Neural cell (in vitro differentiated cells): ENCODE results near the gene ATRAID. TPM values are rescaled to one million over a fixed set of nuclear protein-coding genes. Genes with fewer than 3 reads are reported as not detected.

Experiments
- H2AFZ ChIP-seq: fragments of 200-600, 300-800 bp; sonication (generic), shearing (Covaris generic); 2 replicates; pipeline ENCODE4 v1.6.0; 2014; ENCODE audit warnings: low read depth, mild to moderate bottlenecking, antibody characterized with exemption, low read length, moderate library complexity
- H3F3A ChIP-seq: fragments of 200-600 bp; shearing (Covaris generic); 2 replicates; pipeline ENCODE4 v1.6.1; 2016; ENCODE audit warnings: mild to moderate bottlenecking, moderate library complexity, mixed read lengths, antibody characterized with exemption, low read length; ENCODE audit not compliant: insufficient read depth, poor library complexity, severe bottlenecking
- H3K27ac ChIP-seq: fragments of 200-600, 300-800 bp; sonication (generic), shearing (Covaris generic); 2 replicates; pipeline ENCODE4 v1.5.1; 2014; ENCODE audit warnings: mild to moderate bottlenecking, low read length, moderate library complexity
- H3K27me3 ChIP-seq: fragments of 300-800, 200-600 bp; sonication (generic), shearing (Covaris generic); 2 replicates; pipeline ENCODE4 v1.6.0; 2014; ENCODE audit warnings: mild to moderate bottlenecking, low read depth, low read length, moderate library complexity; ENCODE audit not compliant: insufficient read depth
- H3K36me3 ChIP-seq: fragments of 300-800, 200-600 bp; sonication (generic), shearing (Covaris generic); 2 replicates; pipeline ENCODE4 v1.5.1; 2014; ENCODE audit warnings: mild to moderate bottlenecking, antibody characterized with exemption, low read length, moderate library complexity; ENCODE audit not compliant: insufficient read depth
- H3K4me2 ChIP-seq: fragments of 300-800, 200-600 bp; sonication (generic), shearing (Covaris generic); 2 replicates; pipeline ENCODE4 v1.6.0; 2014; ENCODE audit warnings: mild to moderate bottlenecking, low read length
- H3K4me3 ChIP-seq: fragments of 300-800, 200-600 bp; sonication (generic), shearing (Covaris generic); 2 replicates; pipeline ENCODE4 v1.5.1; 2014; ENCODE audit warnings: mild to moderate bottlenecking, low read length, moderate library complexity
- H3K79me2 ChIP-seq: fragments of 200-600 bp; shearing (Covaris generic); replicated peaks from 2 replicates; pipeline ENCODE4 v1.6.0; 2014; ENCODE audit warnings: mild to moderate bottlenecking, low read length, moderate library complexity; ENCODE audit not compliant: insufficient read depth
- H3K9ac ChIP-seq: fragments of 300-800, 200-600 bp; sonication (generic), shearing (Covaris generic); 2 replicates; pipeline ENCODE4 v1.6.1; 2016; ENCODE audit warnings: mild to moderate bottlenecking, low read length, mixed read lengths
- H3K9me2 ChIP-seq: fragments of 200-600 bp; shearing (Covaris generic); 2 replicates; pipeline ENCODE4 v1.6.1; 2016; ENCODE audit warnings: mild to moderate bottlenecking, low read length, mixed read lengths; ENCODE audit not compliant: insufficient read depth
- H3K9me3 ChIP-seq: fragments of 200-600, 300-800 bp; sonication (generic), shearing (Covaris generic); 2 replicates; pipeline ENCODE4 v1.6.1; 2016; ENCODE audit warnings: mild to moderate bottlenecking, mixed run types, low read length, moderate library complexity, mixed read lengths
- H4K20me1 ChIP-seq: fragments of 200-600 bp; shearing (Covaris generic); 2 replicates; pipeline ENCODE4 v1.6.1; 2016; ENCODE audit warnings: mild to moderate bottlenecking, mixed run types; ENCODE audit not compliant: insufficient read depth
- EP300 ChIP-seq: fragments of 450-650 bp; conservative IDR thresholded peaks from 2 replicates; pipeline ENCODE4 v1.6.1; 2014; ENCODE audit warnings: antibody characterized with exemption, mild to moderate bottlenecking, moderate library complexity; ENCODE audit not compliant: poor library complexity, severe bottlenecking
- EZH2 ChIP-seq: fragments of 200-600, 300-800 bp; shearing (Covaris generic), sonication (generic); IDR thresholded peaks from 2 replicates; pipeline ENCODE4 v1.6.1; 2014; ENCODE audit warnings: antibody characterized with exemption, low read length, borderline replicate concordance, mild to moderate bottlenecking; ENCODE audit not compliant: insufficient read depth, poor library complexity, severe bottlenecking
- MXI1 ChIP-seq: fragments of 450-650 bp; conservative IDR thresholded peaks from 2 replicates; pipeline ENCODE4 v1.6.1; 2014; ENCODE audit warnings: antibody characterized with exemption, mild to moderate bottlenecking; ENCODE audit not compliant: poor library complexity, severe bottlenecking
- POLR2AphosphoS5 ChIP-seq: IDR thresholded peaks from 2 replicates; pipeline ENCODE4 v1.6.1; 2012
- RAD21 ChIP-seq: fragments of 450-650 bp; conservative IDR thresholded peaks from 2 replicates; pipeline ENCODE4 v1.6.1; 2014; ENCODE audit warnings: antibody characterized with exemption, mild to moderate bottlenecking, moderate library complexity
- SMC3 ChIP-seq: fragments of 450-650 bp; conservative IDR thresholded peaks from 2 replicates; pipeline ENCODE4 v1.6.1; 2014; ENCODE audit warnings: antibody characterized with exemption, mild to moderate bottlenecking, moderate library complexity; ENCODE audit not compliant: poor library complexity
- TAF1 ChIP-seq: IDR thresholded peaks from 2 replicates; pipeline ENCODE4 v1.6.1; 2012; ENCODE audit warnings: low read depth
- polyA plus RNA-seq: library from polyadenylated mRNA; depleted of rRNA; stranded (reverse); fragments of >200 nt; gene quantifications from 2 replicates; pipeline ENCODE4 v1.2.3, GENCODE V29; 2014
- TF ChIP-seq, protein P1 (sequence below): IDR thresholded peaks from 2 replicates; pipeline ENCODE4 v1.6.1; 2012; ENCODE audit warnings: borderline replicate concordance
- TF ChIP-seq, protein P2 (sequence below): fragments of 450-650 bp; IDR thresholded peaks from 2 replicates; pipeline ENCODE4 v1.5.1; 2014; ENCODE audit warnings: antibody characterized with exemption, mild to moderate bottlenecking, moderate library complexity; ENCODE audit not compliant: poor library complexity, severe bottlenecking

ATRAID gene
- polyA plus RNA-seq, 1 donor from 2014 or later: 94.3 TPM

DNA sequence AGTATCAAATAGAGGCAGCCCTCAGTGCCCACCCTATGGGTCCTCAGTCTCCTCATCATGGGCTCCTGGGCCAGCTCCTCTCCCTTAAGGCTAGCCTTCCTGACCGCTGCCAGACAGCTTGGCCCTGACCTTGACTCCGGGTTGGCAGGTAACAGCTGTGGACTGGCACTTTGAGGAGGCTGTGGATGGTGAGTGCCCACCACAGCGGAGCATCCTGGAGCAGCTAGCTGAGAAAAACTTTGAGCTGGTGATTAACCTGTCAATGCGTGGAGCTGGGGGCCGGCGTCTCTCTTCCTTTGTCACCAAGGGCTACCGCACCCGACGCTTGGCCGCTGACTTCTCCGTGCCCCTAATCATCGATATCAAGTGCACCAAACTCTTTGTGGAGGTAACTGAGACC is 24.3 kb downstream of the ATRAID start:
- Histone ChIP-seq H3K36me3 (no peaks in the 10 kb centered on the region), H3F3A (no peaks in the 10 kb centered on the region), H3K27ac (no peak overlapping the region), H3K9me2 (no peaks in the 10 kb centered on the region), H3K9me3 (no peaks in the 10 kb centered on the region), H3K27me3 (no peaks in the 10 kb centered on the region), H3K79me2 (no peaks in the 10 kb centered on the region), H3K4me3 (no peak overlapping the region), H3K9ac (no peak overlapping the region), H3K4me2 (no peak overlapping the region), H2AFZ (no peak overlapping the region), H4K20me1 (no peaks in the 10 kb centered on the region)
- no peak for TF ChIP-seq TAF1
- TF ChIP-seq MXI1: no peak
- no peak for TF ChIP-seq EZH2
- TF ChIP-seq, protein P1, sequence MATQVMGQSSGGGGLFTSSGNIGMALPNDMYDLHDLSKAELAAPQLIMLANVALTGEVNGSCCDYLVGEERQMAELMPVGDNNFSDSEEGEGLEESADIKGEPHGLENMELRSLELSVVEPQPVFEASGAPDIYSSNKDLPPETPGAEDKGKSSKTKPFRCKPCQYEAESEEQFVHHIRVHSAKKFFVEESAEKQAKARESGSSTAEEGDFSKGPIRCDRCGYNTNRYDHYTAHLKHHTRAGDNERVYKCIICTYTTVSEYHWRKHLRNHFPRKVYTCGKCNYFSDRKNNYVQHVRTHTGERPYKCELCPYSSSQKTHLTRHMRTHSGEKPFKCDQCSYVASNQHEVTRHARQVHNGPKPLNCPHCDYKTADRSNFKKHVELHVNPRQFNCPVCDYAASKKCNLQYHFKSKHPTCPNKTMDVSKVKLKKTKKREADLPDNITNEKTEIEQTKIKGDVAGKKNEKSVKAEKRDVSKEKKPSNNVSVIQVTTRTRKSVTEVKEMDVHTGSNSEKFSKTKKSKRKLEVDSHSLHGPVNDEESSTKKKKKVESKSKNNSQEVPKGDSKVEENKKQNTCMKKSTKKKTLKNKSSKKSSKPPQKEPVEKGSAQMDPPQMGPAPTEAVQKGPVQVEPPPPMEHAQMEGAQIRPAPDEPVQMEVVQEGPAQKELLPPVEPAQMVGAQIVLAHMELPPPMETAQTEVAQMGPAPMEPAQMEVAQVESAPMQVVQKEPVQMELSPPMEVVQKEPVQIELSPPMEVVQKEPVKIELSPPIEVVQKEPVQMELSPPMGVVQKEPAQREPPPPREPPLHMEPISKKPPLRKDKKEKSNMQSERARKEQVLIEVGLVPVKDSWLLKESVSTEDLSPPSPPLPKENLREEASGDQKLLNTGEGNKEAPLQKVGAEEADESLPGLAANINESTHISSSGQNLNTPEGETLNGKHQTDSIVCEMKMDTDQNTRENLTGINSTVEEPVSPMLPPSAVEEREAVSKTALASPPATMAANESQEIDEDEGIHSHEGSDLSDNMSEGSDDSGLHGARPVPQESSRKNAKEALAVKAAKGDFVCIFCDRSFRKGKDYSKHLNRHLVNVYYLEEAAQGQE: no peak
- no peak for TF ChIP-seq SMC3
- no peak for TF ChIP-seq RAD21
- TF ChIP-seq, protein P2, sequence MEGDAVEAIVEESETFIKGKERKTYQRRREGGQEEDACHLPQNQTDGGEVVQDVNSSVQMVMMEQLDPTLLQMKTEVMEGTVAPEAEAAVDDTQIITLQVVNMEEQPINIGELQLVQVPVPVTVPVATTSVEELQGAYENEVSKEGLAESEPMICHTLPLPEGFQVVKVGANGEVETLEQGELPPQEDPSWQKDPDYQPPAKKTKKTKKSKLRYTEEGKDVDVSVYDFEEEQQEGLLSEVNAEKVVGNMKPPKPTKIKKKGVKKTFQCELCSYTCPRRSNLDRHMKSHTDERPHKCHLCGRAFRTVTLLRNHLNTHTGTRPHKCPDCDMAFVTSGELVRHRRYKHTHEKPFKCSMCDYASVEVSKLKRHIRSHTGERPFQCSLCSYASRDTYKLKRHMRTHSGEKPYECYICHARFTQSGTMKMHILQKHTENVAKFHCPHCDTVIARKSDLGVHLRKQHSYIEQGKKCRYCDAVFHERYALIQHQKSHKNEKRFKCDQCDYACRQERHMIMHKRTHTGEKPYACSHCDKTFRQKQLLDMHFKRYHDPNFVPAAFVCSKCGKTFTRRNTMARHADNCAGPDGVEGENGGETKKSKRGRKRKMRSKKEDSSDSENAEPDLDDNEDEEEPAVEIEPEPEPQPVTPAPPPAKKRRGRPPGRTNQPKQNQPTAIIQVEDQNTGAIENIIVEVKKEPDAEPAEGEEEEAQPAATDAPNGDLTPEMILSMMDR: no peak
- no peak for TF ChIP-seq EP300
- TF ChIP-seq POLR2AphosphoS5: no peak

DNA sequence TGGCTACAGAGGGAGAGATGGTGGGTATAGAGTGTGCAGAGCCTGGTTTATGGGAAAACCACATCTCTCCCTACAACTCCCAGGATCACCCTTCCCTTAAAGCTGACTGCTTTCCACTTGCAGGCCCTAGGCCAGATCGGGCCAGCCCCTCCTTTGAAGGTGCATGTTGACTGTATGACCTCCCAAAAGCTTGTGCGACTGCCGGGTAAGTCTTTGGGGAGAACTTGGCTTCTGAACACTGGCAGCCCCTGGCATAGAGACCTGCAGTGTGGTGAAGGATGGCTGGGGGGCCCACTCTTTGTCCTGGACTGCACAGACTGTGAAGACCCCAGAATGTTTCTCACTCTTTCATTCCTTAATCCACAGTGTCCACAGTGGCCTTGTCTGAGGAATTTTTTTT is 24.8 kb downstream of the ATRAID start:
- H3F3A ChIP-seq: no peaks in the 10 kb centered on the region
- TF ChIP-seq, protein P2: no peak
- TF ChIP-seq MXI1 (no peak), RAD21 (no peak), POLR2AphosphoS5 (no peak), EZH2 (no peak), EP300 (no peak), TAF1 (no peak), SMC3 (no peak)
- TF ChIP-seq, protein P1: no peak
- no peak overlapping the region for H3K27ac ChIP-seq
- H3K4me2 ChIP-seq: no peak overlapping the region
- H3K36me3 ChIP-seq: no peaks in the 10 kb centered on the region
- no peaks in the 10 kb centered on the region for H3K27me3 ChIP-seq
- no peaks in the 10 kb centered on the region for H3K79me2 ChIP-seq
- no peak overlapping the region for H2AFZ ChIP-seq
- no peak overlapping the region for H3K4me3 ChIP-seq
- H3K9me3 ChIP-seq: no peaks in the 10 kb centered on the region
- H3K9me2 ChIP-seq: no peaks in the 10 kb centered on the region
- H3K9ac ChIP-seq: no peak overlapping the region
- H4K20me1 ChIP-seq: no peaks in the 10 kb centered on the region
